Pancreas (tissue), 10 donors: ENCODE data around the gene RB1. TPM values are rescaled to one million over a fixed set of nuclear protein-coding genes. Genes with fewer than 3 reads are reported as not detected.

ENCODE experiments used
- ATAC-seq, 4 donors: fragments of 200-7000 bp; cut with Tn5 transposase; one replicate each; pipeline versions ENCODE4 v1.8.0 to v1.9.1; 2020; ENCODE audit warnings: mild to moderate bottlenecking in 4 of 4, moderate library complexity in 4 of 4
- DNase-seq, 6 donors: peaks; one replicate each; pipeline ENCODE4 v3.0.0-alpha.2; 2020
- FAIRE-seq: peaks from 2 replicates; lab custom pipeline; 2012; peaks lifted over from hg19 to GRCh38; lab: Jason Lieb, UNC
- H3K27ac ChIP-seq, 4 donors: fragments of 200-600 bp; sonication (generic); 1 replicate in 3 of 4; 2 replicates in 1 of 4; pipeline versions ENCODE4 v1.5.0 to v1.8.0; 2020
- H3K27me3 ChIP-seq, 4 donors: fragments of 200-600 bp; one replicate each; pipeline ENCODE4 v1.8.0; 2021
- H3K36me3 ChIP-seq, 3 donors: fragments of 200-600 bp; sonication (generic) in 1 of 3; one replicate each; pipeline versions ENCODE4 v1.5.0 to v1.8.0; 2020 to 2021
- H3K4me1 ChIP-seq, 3 donors: fragments of 200-600 bp; one replicate each; pipeline ENCODE4 v1.8.0; 2021
- H3K4me3 ChIP-seq, 4 donors: fragments of 200-600 bp; sonication (generic) in 2 of 4; one replicate each; pipeline versions ENCODE4 v1.5.0 to v1.8.0; 2020 to 2021
- H3K9me3 ChIP-seq, 4 donors: fragments of 200-600 bp; one replicate each; pipeline ENCODE4 v1.8.0; 2021
- WGBS, 2 donors: extraction: QIAGEN DNeasy Blood & Tissue Kit; methylation state at CpG; one replicate each; pipeline ENCODE4 v1.1.7; 2013; 5-methylcytosine and 5-hydroxymethylcytosine counted together
- intact Hi-C, 3 donors: fragments of 100-400 bp; cut with DNase I; formaldehyde crosslinking; loops; one replicate each; pipeline versions ENCODE4 v1.11.1 to v1.14.2; 2022
- polyA plus RNA-seq, 2 donors: library from polyadenylated mRNA; stranded (reverse); fragments of 200-250 nt; gene quantifications; one replicate each; pipeline ENCODE4 v1.2.3, GENCODE V29; 2013
- total RNA-seq, 6 donors: library from RNA; stranded (reverse); fragmentation: NEBNext Ultra II Directional in 4 of 6; extraction: Animal tissue kit (Norgen Biotek cat#: 25700) in 4 of 6; gene quantifications; one replicate each; pipeline versions ENCODE4 v1.2.1 to v1.2.4, GENCODE V29; 2021 to 2023
- TF ChIP-seq, protein P1 (sequence below), 4 donors: fragments of 200-600 bp; sonication (generic) in 3 of 4; IDR thresholded peaks; one replicate each; pipeline versions ENCODE4 v1.5.0 to v1.8.0; 2021; ENCODE audit warnings: antibody characterized with exemption in 4 of 4
- donor health status: healthy with polysubstance abuse.
- donor health status: DM: no; HTN: no; CAD: no; lungs with moderate emphysema.
- donor health status: DM: no; HTN: no; CAD: no.
- donor health status: control.
- donor health status: control.
- donor health status: Bipolar disorder and iron deficiency.
- donor health status: DM: yes; HTN: yes; CAD: no.
- donor health status: DM: no; HTN: no; CAD: no.
- donor health status: DM: no; HTN: no; CAD: no.
- donor health status: DM: yes; HTN: yes; CAD: no.

Gene RB1
- total and polyA plus RNA-seq, 8 donors = 5.0 to 23.0 (median 10.9) TPM

DNA sequence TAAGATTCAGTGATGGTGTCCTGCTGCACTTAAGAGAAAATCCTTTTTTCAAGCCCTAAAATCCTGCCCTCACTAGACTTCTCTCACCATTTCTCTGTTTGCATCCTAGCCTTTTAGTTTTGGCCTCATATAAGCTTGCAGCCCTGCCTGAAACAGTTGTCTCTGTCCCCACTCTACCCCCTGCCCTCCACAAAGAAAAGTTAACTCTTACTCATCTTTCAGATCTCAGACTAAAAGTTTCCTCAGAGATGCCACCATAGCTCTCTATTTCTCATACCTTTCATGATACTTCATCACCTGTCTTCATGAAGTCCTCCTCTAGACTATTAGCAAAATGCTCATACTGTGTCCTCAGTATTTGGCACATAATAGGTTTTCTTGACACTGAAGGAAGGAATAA, 37.4 kb upstream of the RB1 start:
- Histone ChIP-seq H3K9me3 (no peaks in the 10 kb centered on the region), H3K36me3 (peaks cover 0 to 18% (median 0%) of the 10 kb centered on the region in 3 donors), H3K4me3 (no peak overlapping the region), H3K27ac (no peak overlapping the region), H3K27me3 (no peaks in the 10 kb centered on the region), H3K4me1 (peaks cover 0 to 3% (median 0%) of the 10 kb centered on the region in 3 donors)
- intact Hi-C loops = no loop called here
- FAIRE-seq (no peak), DNase-seq (no peak), ATAC-seq (no peak)
- TF ChIP-seq, protein P1, sequence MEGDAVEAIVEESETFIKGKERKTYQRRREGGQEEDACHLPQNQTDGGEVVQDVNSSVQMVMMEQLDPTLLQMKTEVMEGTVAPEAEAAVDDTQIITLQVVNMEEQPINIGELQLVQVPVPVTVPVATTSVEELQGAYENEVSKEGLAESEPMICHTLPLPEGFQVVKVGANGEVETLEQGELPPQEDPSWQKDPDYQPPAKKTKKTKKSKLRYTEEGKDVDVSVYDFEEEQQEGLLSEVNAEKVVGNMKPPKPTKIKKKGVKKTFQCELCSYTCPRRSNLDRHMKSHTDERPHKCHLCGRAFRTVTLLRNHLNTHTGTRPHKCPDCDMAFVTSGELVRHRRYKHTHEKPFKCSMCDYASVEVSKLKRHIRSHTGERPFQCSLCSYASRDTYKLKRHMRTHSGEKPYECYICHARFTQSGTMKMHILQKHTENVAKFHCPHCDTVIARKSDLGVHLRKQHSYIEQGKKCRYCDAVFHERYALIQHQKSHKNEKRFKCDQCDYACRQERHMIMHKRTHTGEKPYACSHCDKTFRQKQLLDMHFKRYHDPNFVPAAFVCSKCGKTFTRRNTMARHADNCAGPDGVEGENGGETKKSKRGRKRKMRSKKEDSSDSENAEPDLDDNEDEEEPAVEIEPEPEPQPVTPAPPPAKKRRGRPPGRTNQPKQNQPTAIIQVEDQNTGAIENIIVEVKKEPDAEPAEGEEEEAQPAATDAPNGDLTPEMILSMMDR (IDR thresholded peaks at IDR 0.05) = no peak

DNA sequence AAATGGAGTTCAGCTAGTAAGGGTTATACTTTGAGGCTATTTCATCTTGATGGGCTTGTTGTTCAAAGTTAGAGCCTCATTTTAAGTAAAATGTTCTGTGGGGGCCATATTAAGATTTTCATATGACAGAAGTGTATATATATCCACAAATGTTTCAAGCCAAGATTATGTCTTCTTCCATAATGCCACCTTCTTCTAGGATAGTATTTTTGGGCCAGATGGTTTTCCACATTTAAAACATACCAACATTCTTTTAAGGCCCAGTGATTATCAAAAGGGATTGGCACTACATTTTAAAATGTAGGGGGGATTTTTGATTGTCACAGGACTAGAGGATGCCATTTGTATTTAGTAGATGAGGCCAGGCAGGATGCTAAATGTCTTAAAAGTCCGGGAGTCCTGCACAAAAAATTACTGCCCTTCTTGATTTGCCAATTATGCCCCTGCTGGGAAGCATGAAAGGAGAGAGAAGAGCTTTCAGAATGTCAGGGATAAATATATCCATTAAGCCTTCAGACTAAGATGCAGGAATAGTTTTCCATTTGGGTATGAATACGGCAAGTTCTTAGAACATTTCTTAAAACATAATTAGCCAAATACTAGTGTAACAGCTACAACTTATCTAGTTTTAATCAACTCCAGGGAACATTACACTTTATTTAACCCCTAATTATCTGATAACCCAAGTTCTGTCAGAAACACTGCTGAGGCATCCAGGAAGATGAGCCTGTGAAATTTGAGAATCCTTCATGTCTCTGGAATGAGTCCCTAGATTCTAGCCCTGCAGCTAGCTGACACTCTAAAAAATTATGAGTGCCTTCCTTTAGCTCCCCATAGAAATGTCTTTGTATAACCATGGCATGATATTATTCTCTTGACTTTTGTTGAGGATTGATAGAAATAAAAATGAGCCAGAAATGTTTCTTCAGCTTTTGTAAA, 36.6 kb upstream of the RB1 start:
- no peak for FAIRE-seq

DNA sequence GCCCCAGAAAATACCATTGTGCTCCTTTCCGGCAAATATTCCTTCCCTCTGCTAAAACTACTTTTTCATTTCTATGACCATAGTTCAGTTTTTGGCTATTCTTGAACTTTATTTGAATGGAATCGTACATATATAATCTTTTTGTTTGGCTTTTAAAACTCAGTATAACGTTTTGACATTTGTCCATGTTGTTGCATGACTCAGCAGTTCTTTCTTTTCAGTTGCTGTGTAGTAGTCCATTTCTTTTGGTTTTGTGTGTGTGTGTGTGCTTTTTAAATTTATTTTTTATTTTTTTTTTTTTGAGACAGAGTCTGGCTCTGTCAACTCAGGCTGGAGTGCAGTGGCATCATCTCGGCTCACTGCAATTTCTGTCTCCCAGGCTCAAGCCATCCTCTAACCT, 35.5 kb upstream of the RB1 start:
- H3K4me3 ChIP-seq = no peak overlapping the region
- FAIRE-seq = no peak
- no peak for ATAC-seq
- TF ChIP-seq, protein P1 (IDR thresholded peaks at IDR 0.05) = no peak
- intact Hi-C loops = no loop called here
- no peaks in the 10 kb centered on the region for H3K9me3 ChIP-seq
- peaks cover 0 to under 1% (median 0%) of the 10 kb centered on the region in 3 donors for H3K36me3 ChIP-seq
- no peak overlapping the region for H3K27ac ChIP-seq
- peaks cover 0 to 3% (median 0%) of the 10 kb centered on the region in 3 donors for H3K4me1 ChIP-seq
- H3K27me3 ChIP-seq = no peaks in the 10 kb centered on the region
- 91 to 92% methylated on average over 4 of the region's 4 CpGs for WGBS, 2 donors
- DNase-seq = no peak

More for the DNA sequence above, 36.6 kb upstream of the RB1 start:
- intact Hi-C loops = no loop called here
- TF ChIP-seq, protein P1 (IDR thresholded peaks at IDR 0.05) = no peak
- no peak for ATAC-seq
- Histone ChIP-seq H3K27me3 (no peaks in the 10 kb centered on the region), H3K9me3 (no peaks in the 10 kb centered on the region), H3K4me1 (peaks cover 0 to 3% (median 0%) of the 10 kb centered on the region in 3 donors), H3K4me3 (no peak overlapping the region), H3K27ac (no peak overlapping the region), H3K36me3 (peaks cover 0 to 9% (median 0%) of the 10 kb centered on the region in 3 donors)
- WGBS, 2 donors = 95 to 97% methylated on average over 2 of the region's 2 CpGs
- DNase-seq = no peak

DNA sequence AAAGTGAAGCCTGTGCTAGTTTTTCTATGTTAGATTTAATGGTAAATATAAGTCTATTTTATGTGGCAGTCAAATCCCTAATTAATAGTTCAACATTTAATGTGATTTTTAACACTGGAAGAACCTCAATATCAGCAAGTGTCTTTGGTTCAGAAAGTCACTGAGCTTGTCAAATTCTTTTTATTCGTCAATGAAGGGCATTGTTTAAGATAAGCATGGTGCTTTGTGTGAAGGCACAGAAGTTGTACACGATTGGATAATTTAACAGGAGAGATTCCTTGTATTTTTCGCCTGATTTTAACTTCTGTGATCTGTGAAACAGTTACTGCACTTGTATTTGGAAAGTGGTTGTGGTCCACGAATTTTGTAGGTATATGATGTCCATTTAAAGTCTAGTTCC, 30.2 kb upstream of the RB1 start:
- no peaks in the 10 kb centered on the region for H3K9me3 ChIP-seq
- no peaks in the 10 kb centered on the region for H3K36me3 ChIP-seq
- no peak for FAIRE-seq
- intact Hi-C loops = no loop called here
- TF ChIP-seq, protein P1 (IDR thresholded peaks at IDR 0.05) = no peak
- no peak overlapping the region for H3K4me3 ChIP-seq
- no peaks in the 10 kb centered on the region for H3K27me3 ChIP-seq
- H3K27ac ChIP-seq = no peak overlapping the region
- no peak for ATAC-seq
- H3K4me1 ChIP-seq = no peaks in the 10 kb centered on the region
- WGBS, 2 donors = 70 to 74% methylated on average over 4 of the region's 4 CpGs
- DNase-seq = no peak

DNA sequence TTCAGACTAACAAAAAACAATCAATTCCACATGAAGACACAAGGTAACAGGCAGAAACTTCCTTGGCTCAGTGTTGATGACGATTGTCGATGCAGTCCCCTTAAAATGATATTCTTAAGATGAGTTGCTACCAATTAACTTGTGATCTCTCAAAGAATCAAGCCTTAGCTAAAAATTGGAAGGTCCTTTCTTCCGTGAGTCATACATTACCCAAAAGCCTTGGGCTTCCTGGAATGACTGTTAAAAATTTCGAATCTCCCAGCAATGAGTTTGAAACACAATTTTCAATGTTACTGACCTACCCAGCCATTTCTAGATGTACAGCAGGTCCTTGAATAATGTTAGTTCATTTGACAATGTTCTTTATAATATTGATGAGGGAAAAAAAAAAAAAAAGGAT, 28.0 kb upstream of the RB1 start:
- H3K27ac ChIP-seq = no peak overlapping the region
- intact Hi-C loops = no loop called here
- 87 to 93% methylated on average over 4 of the region's 4 CpGs for WGBS, 2 donors

More for the DNA sequence above, 28.0 kb upstream of the RB1 start:
- Histone ChIP-seq H3K4me1 (no peaks in the 10 kb centered on the region), H3K27me3 (no peaks in the 10 kb centered on the region), H3K9me3 (no peaks in the 10 kb centered on the region), H3K4me3 (no peak overlapping the region), H3K36me3 (no peaks in the 10 kb centered on the region)
- TF ChIP-seq, protein P1 (IDR thresholded peaks at IDR 0.05) = no peak
- ATAC-seq (no peak), FAIRE-seq (no peak), DNase-seq (no peak)
